HepG2 (cell line): Measurements from ENCODE around the gene ESRP2. TPM values are rescaled to one million over a fixed set of nuclear protein-coding genes. Genes with fewer than 3 reads are reported as not detected.

Experiments used
- ARHGAP35 ChIP-seq: sonication (generic); formaldehyde crosslinking; IDR thresholded peaks from 2 replicates; pipeline ENCODE4 v1.9.0; 2022; ENCODE audit warnings: mild to moderate bottlenecking, inconsistent platforms, moderate library complexity, missing genetic modification reagents, borderline replicate concordance
- CAMTA2 ChIP-seq: sonication (generic); formaldehyde crosslinking; IDR thresholded peaks from 2 replicates; pipeline ENCODE4 v1.4.0; 2020; ENCODE audit warnings: mild to moderate bottlenecking, missing genetic modification reagents, borderline replicate concordance
- EEA1 ChIP-seq: sonication (generic); formaldehyde crosslinking; IDR thresholded peaks from 2 replicates; pipeline ENCODE4 v1.5.1; 2020; ENCODE audit warnings: mild to moderate bottlenecking, missing genetic modification reagents, borderline replicate concordance
- HMGA1 ChIP-seq: sonication (generic); formaldehyde crosslinking; conservative IDR thresholded peaks from 2 replicates; pipeline ENCODE4 v1.4.0; 2020; ENCODE audit warnings: missing genetic modification reagents
- ISL2 ChIP-seq: sonication (generic); formaldehyde crosslinking; IDR thresholded peaks from 2 replicates; pipeline ENCODE4 v1.5.0; 2020; ENCODE audit warnings: missing genetic modification reagents
- JUNB ChIP-seq: sonication (generic); formaldehyde crosslinking; IDR thresholded peaks from 2 replicates; pipeline ENCODE4 v1.8.0; 2022; ENCODE audit warnings: missing genetic modification reagents, mild to moderate bottlenecking, borderline replicate concordance
- KDM1A ChIP-seq: IDR thresholded peaks from 2 replicates; pipeline ENCODE4 v1.6.1; 2016; ENCODE audit warnings: missing compliant biosample characterization
- MBNL3 ChIP-seq: fragments of 250-450 bp; sonication (Bioruptor Pico); conservative IDR thresholded peaks from 2 replicates; pipeline ENCODE4 v1.8.0; 2022; ENCODE audit warnings: mild to moderate bottlenecking, inconsistent platforms
- MXD3 ChIP-seq: IDR thresholded peaks from 2 replicates; pipeline ENCODE4 v1.6.1; 2016; ENCODE audit warnings: mild to moderate bottlenecking, missing biosample characterization, missing genetic modification reagents
- MYC ChIP-seq: sonication (generic); formaldehyde crosslinking; IDR thresholded peaks from 2 replicates; pipeline ENCODE4 v1.9.0; 2021; ENCODE audit warnings: missing genetic modification reagents, borderline replicate concordance
- NKX3-1 ChIP-seq: sonication (generic); formaldehyde crosslinking; IDR thresholded peaks from 2 replicates; pipeline ENCODE4 v1.5.0; 2020; ENCODE audit warnings: missing genetic modification reagents
- PAWR ChIP-seq: sonication (generic); formaldehyde crosslinking; IDR thresholded peaks from 2 replicates; pipeline ENCODE4 v1.4.0; 2020; ENCODE audit warnings: missing genetic modification reagents, mild to moderate bottlenecking, borderline replicate concordance
- PHF5A ChIP-seq: IDR thresholded peaks from one replicate; pipeline ENCODE4 v1.6.1; 2018; ENCODE audit warnings: low read depth, missing genetic modification reagents; ENCODE audit not compliant: unreplicated experiment
- RFXANK ChIP-seq: IDR thresholded peaks from 2 replicates; pipeline ENCODE4 v1.6.1; 2016
- SKIL ChIP-seq: sonication (generic); formaldehyde crosslinking; IDR thresholded peaks from 2 replicates; pipeline ENCODE4 v1.8.0; 2022; ENCODE audit warnings: missing genetic modification reagents, mild to moderate bottlenecking, moderate library complexity, borderline replicate concordance
- SMAD1 ChIP-seq: sonication (generic); formaldehyde crosslinking; IDR thresholded peaks from 2 replicates; pipeline ENCODE4 v1.4.0; 2020; ENCODE audit warnings: missing genetic modification reagents, low read depth, mild to moderate bottlenecking, borderline replicate concordance
- ZNF281 ChIP-seq: sonication (generic); formaldehyde crosslinking; IDR thresholded peaks from 2 replicates; pipeline ENCODE4 v1.4.0; 2020; ENCODE audit warnings: missing genetic modification reagents, borderline replicate concordance
- ZNF350 ChIP-seq: sonication (generic); formaldehyde crosslinking; IDR thresholded peaks from 2 replicates; pipeline ENCODE4 v1.4.0; 2020; ENCODE audit warnings: mild to moderate bottlenecking, low read depth, missing genetic modification reagents, borderline replicate concordance
- ZNF564 ChIP-seq: sonication (generic); formaldehyde crosslinking; IDR thresholded peaks from 2 replicates; pipeline ENCODE4 v1.8.1; 2023; ENCODE audit warnings: mild to moderate bottlenecking, missing genetic modification reagents
- ZNF670 ChIP-seq: sonication (generic); formaldehyde crosslinking; IDR thresholded peaks from 2 replicates; pipeline ENCODE4 v1.8.0; 2022; ENCODE audit warnings: mild to moderate bottlenecking, missing genetic modification reagents, borderline replicate concordance
- ZNF709 ChIP-seq: sonication (generic); formaldehyde crosslinking; IDR thresholded peaks from 2 replicates; pipeline ENCODE4 v1.5.0; 2020; ENCODE audit warnings: mild to moderate bottlenecking, missing genetic modification reagents
- ZNF747 ChIP-seq: sonication (generic); formaldehyde crosslinking; IDR thresholded peaks from 2 replicates; pipeline ENCODE4 v1.8.1; 2023; ENCODE audit warnings: missing genetic modification reagents, mild to moderate bottlenecking, borderline replicate concordance
- ZNF777 ChIP-seq: sonication (generic); formaldehyde crosslinking; IDR thresholded peaks from 2 replicates; pipeline ENCODE4 v1.4.0; 2020; ENCODE audit warnings: missing genetic modification reagents
- ZNF83 ChIP-seq: sonication (generic); formaldehyde crosslinking; IDR thresholded peaks from 2 replicates; pipeline ENCODE4 v1.4.0; 2020; ENCODE audit warnings: missing genetic modification reagents, mild to moderate bottlenecking, borderline replicate concordance
- ZNF850 ChIP-seq: sonication (generic); formaldehyde crosslinking; conservative IDR thresholded peaks from 2 replicates; pipeline ENCODE4 v1.9.0; 2021; ENCODE audit warnings: mild to moderate bottlenecking, missing genetic modification reagents
- polyA plus RNA-seq, 8 experiments: library from polyadenylated mRNA; depleted of rRNA in 3 of 8; stranded (reverse) in 7 of 8; unstranded in 1 of 8; fragments of >200 nt; fragmentation: Illumina TruSeq in 4 of 8; extraction: Trizol in 4 of 8; gene quantifications; 2 replicates each; pipeline versions ENCODE4 v1.2.1 to v1.2.3, GENCODE V29; 2011 to 2016; ENCODE audit warnings: low read depth in 4 of 8, missing spikeins in 1 of 8, mixed read lengths in 1 of 8; ENCODE audit not compliant: insufficient read depth in 1 of 8
- total RNA-seq, 5 experiments: library from RNA; depleted of rRNA; stranded (reverse); fragments of >200 nt; fragmentation: Illumina TruSeq; extraction: Trizol; gene quantifications; 2 replicates each; pipeline ENCODE4 v1.2.3, GENCODE V29; 2016; ENCODE audit warnings: low read depth in 1 of 5

The ESRP2 gene
- total and polyA plus RNA-seq, 2 of the 13 experiments (the other 11 are each of a cell fraction or from before 2014, with no cell fraction given) = 21.1 to 32.4 TPM

GRCh38 chr16:68234188-68235107 is 1.5 kb downstream of the ESRP2 start (continued):
- TF ChIP-seq ARHGAP35 (CRISPR knock-in tag) (no peak), JUNB (CRISPR knock-in tag) (no peak), ZNF350 (peak; percentile 69; the same call in 1 of the 2 replicates), ZNF777 (CRISPR knock-in tag) (no peak; the same call in 1 of the 2 replicates), MBNL3 (CRISPR knock-in tag) (no peak), CAMTA2 (CRISPR knock-in tag) (no peak), ZNF83 (CRISPR knock-in tag) (no peak), ISL2 (CRISPR knock-in tag) (peak; percentile 70; the same call in 1 of the 2 replicates), MYC (CRISPR knock-in tag) (0 out of 2 replicates have a peak, but pooled peaks have one; percentile 59), ZNF281 (CRISPR knock-in tag) (peak; percentile 92), ZNF564 (CRISPR knock-in tag) (no peak), PAWR (CRISPR knock-in tag) (no peak), PHF5A (CRISPR knock-in tag) (peak; percentile 30), NKX3-1 (no peak), KDM1A (no peak), ZNF709 (CRISPR knock-in tag) (no peak), RFXANK (CRISPR knock-in tag) (no peak), MXD3 (no peak), SMAD1 (CRISPR knock-in tag) (no peak), EEA1 (CRISPR knock-in tag) (no peak), ZNF747 (no peak), ZNF670 (CRISPR knock-in tag) (no peak), ZNF850 (CRISPR knock-in tag) (no peak; the same call in 1 of the 2 replicates), HMGA1 (CRISPR knock-in tag) (no peak), SKIL (peak; percentile 95)
